H9 (cell line): Measurements from ENCODE around the gene GRM1. TPM values are rescaled to one million over a fixed set of nuclear protein-coding genes. Genes with fewer than 3 reads are reported as not detected.
A peak's percentile ranks its signal among the peaks of the same experiment; 100 is the strongest.

ENCODE experiments used
- DNase-seq: peaks from one replicate; pipeline ENCODE4 v3.0.0-alpha.2; 2017
- H2AFZ ChIP-seq: one replicate; pipeline ENCODE4 v1.6.1; 2013; ENCODE audit warnings: mild to moderate bottlenecking, low read length, control low read depth, moderate library complexity
- H2AK5ac ChIP-seq: 2 replicates; pipeline ENCODE4 v1.6.1; 2013; ENCODE audit warnings: low read length, control low read depth, mixed read lengths; ENCODE audit not compliant: insufficient read length
- H2BK120ac ChIP-seq: one replicate; pipeline ENCODE4 v1.6.1; 2013; ENCODE audit warnings: low read depth, mild to moderate bottlenecking, low read length, control low read depth, inconsistent platforms; ENCODE audit not compliant: poor library complexity, severe bottlenecking
- H2BK12ac ChIP-seq: 2 replicates; pipeline ENCODE4 v1.6.1; 2013; ENCODE audit warnings: low read length, control low read depth, mixed read lengths, low read depth; ENCODE audit not compliant: insufficient read length
- H2BK15ac ChIP-seq: 2 replicates; pipeline ENCODE4 v1.6.1; 2013; ENCODE audit warnings: low read depth, low read length, control low read depth
- H2BK20ac ChIP-seq: one replicate; pipeline ENCODE4 v1.6.1; 2013; ENCODE audit warnings: low read depth, mild to moderate bottlenecking, low read length, control low read depth, inconsistent platforms; ENCODE audit not compliant: poor library complexity, severe bottlenecking
- H2BK5ac ChIP-seq: 2 replicates; pipeline ENCODE4 v1.6.1; 2013; ENCODE audit warnings: low read length, control low read depth, mixed read lengths; ENCODE audit not compliant: insufficient read length
- H3K14ac ChIP-seq: 2 replicates; pipeline ENCODE4 v1.6.1; 2013; ENCODE audit warnings: low read length, control low read depth; ENCODE audit not compliant: insufficient read depth
- H3K18ac ChIP-seq: 2 replicates; pipeline ENCODE4 v1.6.1; 2013; ENCODE audit warnings: low read depth, mild to moderate bottlenecking, mixed read lengths, low read length, control low read depth; ENCODE audit not compliant: insufficient read length
- H3K23ac ChIP-seq: 2 replicates; pipeline ENCODE4 v1.6.1; 2013; ENCODE audit warnings: low read length, control low read depth, mixed read lengths, low read depth; ENCODE audit not compliant: insufficient read length
- H3K23me2 ChIP-seq: 2 replicates; pipeline ENCODE4 v1.6.1; 2013; ENCODE audit warnings: low read depth, mild to moderate bottlenecking, mixed read lengths, low read length, control low read depth; ENCODE audit not compliant: insufficient read length, poor library complexity, severe bottlenecking
- H3K27ac ChIP-seq: 2 replicates; pipeline ENCODE4 v1.5.1; 2013; ENCODE audit warnings: low read length, control low read depth, mixed read lengths, low read depth; ENCODE audit not compliant: insufficient read length
- H3K27me3 ChIP-seq: 2 replicates; pipeline ENCODE4 v1.6.1; 2013; ENCODE audit warnings: low read length, control low read depth, inconsistent platforms; ENCODE audit not compliant: insufficient read depth
- H3K4ac ChIP-seq: 2 replicates; pipeline ENCODE4 v1.6.1; 2013; ENCODE audit warnings: low read depth, mild to moderate bottlenecking, control low read depth, inconsistent platforms, low read length, moderate library complexity
- H3K4me1 ChIP-seq: 2 replicates; pipeline ENCODE4 v1.6.1; 2013; ENCODE audit warnings: low read length, control low read depth, inconsistent platforms; ENCODE audit not compliant: insufficient read depth
- H3K4me2 ChIP-seq: 2 replicates; pipeline ENCODE4 v1.6.1; 2013; ENCODE audit warnings: low read length, control low read depth, mixed read lengths; ENCODE audit not compliant: insufficient read length, insufficient read depth
- H3K56ac ChIP-seq: 2 replicates; pipeline ENCODE4 v1.6.1; 2013; ENCODE audit warnings: low read depth, mild to moderate bottlenecking, mixed read lengths, low read length, control low read depth; ENCODE audit not compliant: insufficient read length
- H3K79me1 ChIP-seq: 2 replicates; pipeline ENCODE4 v1.6.1; 2013; ENCODE audit warnings: low read depth, mild to moderate bottlenecking, moderate library complexity, low read length, control low read depth, inconsistent platforms; ENCODE audit not compliant: insufficient read depth, poor library complexity, severe bottlenecking
- H3K79me2 ChIP-seq: 2 replicates; pipeline ENCODE4 v1.6.1; 2013; ENCODE audit warnings: low read length, control low read depth, inconsistent platforms; ENCODE audit not compliant: insufficient read depth
- H3K9ac ChIP-seq: 2 replicates; pipeline ENCODE4 v1.6.1; 2013; ENCODE audit warnings: low read length, control low read depth, mixed read lengths; ENCODE audit not compliant: insufficient read length; ENCODE audit errors: extremely low read depth
- H3K9me3 ChIP-seq: one replicate; pipeline ENCODE4 v1.6.1; 2013; ENCODE audit warnings: low read depth, low read length, inconsistent platforms; ENCODE audit not compliant: control insufficient read depth
- H3T11ph ChIP-seq: one replicate; pipeline ENCODE4 v1.6.1; 2013; ENCODE audit warnings: mild to moderate bottlenecking, low read length, control low read depth, inconsistent platforms
- H4K20me1 ChIP-seq: one replicate; pipeline ENCODE4 v1.6.1; 2013; ENCODE audit not compliant: control insufficient read depth, insufficient read length, insufficient read depth
- H4K5ac ChIP-seq: 2 replicates; pipeline ENCODE4 v1.6.1; 2013; ENCODE audit warnings: low read depth, mild to moderate bottlenecking, mixed read lengths, low read length, control low read depth; ENCODE audit not compliant: insufficient read length
- H4K8ac ChIP-seq: replicated peaks from 2 replicates; pipeline ENCODE4 v1.6.1; 2013; ENCODE audit warnings: low read length, control low read depth, mixed read lengths, low read depth; ENCODE audit not compliant: insufficient read length
- H4K91ac ChIP-seq: 2 replicates; pipeline ENCODE4 v1.6.1; 2013; ENCODE audit warnings: low read depth, mild to moderate bottlenecking, moderate library complexity, mixed read lengths, low read length, control low read depth; ENCODE audit not compliant: insufficient read length
- H3K27ac Mint-ChIP-seq, 3 experiments: 2 replicates in 2 of 3; 3 replicates in 1 of 3; pipeline ENCODE4 v1.8.0; 2020 to 2021; ENCODE audit warnings: mixed read lengths in 3 of 3, mild to moderate bottlenecking in 1 of 3, moderate library complexity in 1 of 3
- H3K27me3 Mint-ChIP-seq: 2 replicates; pipeline ENCODE4 v1.8.0; 2021; ENCODE audit warnings: low read depth, mild to moderate bottlenecking, moderate library complexity, mixed read lengths
- H3K36me3 Mint-ChIP-seq, 3 experiments: 2 replicates in 2 of 3; 3 replicates in 1 of 3; pipeline ENCODE4 v1.8.0; 2020 to 2021; ENCODE audit warnings: low read depth in 3 of 3, mixed read lengths in 3 of 3; ENCODE audit not compliant: insufficient read depth in 1 of 3
- H3K4me1 Mint-ChIP-seq, 2 experiments: 2 replicates each; pipeline ENCODE4 v1.8.0; 2020; ENCODE audit warnings: mixed read lengths in 2 of 2
- H3K4me3 Mint-ChIP-seq, 2 experiments: 2 replicates in 1 of 2; 3 replicates in 1 of 2; pipeline ENCODE4 v1.8.0; 2020 to 2021; ENCODE audit warnings: mild to moderate bottlenecking in 2 of 2, mixed read lengths in 2 of 2, moderate library complexity in 1 of 2
- H3K9me3 Mint-ChIP-seq, 2 experiments: 2 replicates in 1 of 2; 3 replicates in 1 of 2; pipeline ENCODE4 v1.8.0; 2020; ENCODE audit warnings: mild to moderate bottlenecking in 2 of 2, mixed read lengths in 2 of 2, moderate library complexity in 1 of 2
- WGBS: extraction: QIAGEN DNeasy Blood & Tissue Kit; methylation state at CpG from one replicate; pipeline ENCODE4 v1.1.7; 2013; ENCODE audit warnings: missing lambda C conversion rate, low lambda C conversion rate, mixed read lengths; ENCODE audit not compliant: insufficient read length; ENCODE audit errors: extremely low coverage; 5-methylcytosine and 5-hydroxymethylcytosine counted together
- total RNA-seq: library from RNA; stranded (reverse); gene quantifications from 2 replicates; pipeline ENCODE4 v1.2.1, GENCODE V29; 2021
- TF ChIP-seq, protein P1 (sequence below): fragments of 200-600 bp; sonication (generic); conservative IDR thresholded peaks from 3 replicates; pipeline ENCODE4 v1.8.0; 2021; ENCODE audit warnings: antibody characterized with exemption, mild to moderate bottlenecking

The GRM1 gene
- total RNA-seq, 1 experiment from 2014 or later: 0.39 TPM

DNA sequence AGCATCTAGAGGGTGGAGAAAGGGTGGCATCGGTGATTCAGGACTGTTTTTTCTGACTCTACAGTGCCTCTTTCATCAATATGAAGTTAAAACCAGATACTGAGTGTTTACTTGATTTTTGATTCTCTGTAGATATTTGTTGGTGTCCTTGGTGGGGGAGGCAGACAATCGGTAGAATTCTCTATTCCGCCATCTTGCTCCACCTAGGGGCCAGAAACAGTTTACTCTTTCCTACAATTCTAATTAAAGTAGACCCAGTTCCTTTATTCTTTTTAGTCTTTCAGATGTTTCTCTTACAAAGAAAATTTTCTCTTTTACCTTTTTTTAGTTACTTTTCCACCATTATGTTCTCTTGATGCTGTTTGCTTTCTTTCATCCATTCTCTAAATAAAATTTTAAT, 352.6 kb downstream of the GRM1 start:
- no peaks in the 10 kb centered on the region for H3K9me3 ChIP-seq
- H3K4ac ChIP-seq: no peak overlapping the region
- TF ChIP-seq, protein P1, sequence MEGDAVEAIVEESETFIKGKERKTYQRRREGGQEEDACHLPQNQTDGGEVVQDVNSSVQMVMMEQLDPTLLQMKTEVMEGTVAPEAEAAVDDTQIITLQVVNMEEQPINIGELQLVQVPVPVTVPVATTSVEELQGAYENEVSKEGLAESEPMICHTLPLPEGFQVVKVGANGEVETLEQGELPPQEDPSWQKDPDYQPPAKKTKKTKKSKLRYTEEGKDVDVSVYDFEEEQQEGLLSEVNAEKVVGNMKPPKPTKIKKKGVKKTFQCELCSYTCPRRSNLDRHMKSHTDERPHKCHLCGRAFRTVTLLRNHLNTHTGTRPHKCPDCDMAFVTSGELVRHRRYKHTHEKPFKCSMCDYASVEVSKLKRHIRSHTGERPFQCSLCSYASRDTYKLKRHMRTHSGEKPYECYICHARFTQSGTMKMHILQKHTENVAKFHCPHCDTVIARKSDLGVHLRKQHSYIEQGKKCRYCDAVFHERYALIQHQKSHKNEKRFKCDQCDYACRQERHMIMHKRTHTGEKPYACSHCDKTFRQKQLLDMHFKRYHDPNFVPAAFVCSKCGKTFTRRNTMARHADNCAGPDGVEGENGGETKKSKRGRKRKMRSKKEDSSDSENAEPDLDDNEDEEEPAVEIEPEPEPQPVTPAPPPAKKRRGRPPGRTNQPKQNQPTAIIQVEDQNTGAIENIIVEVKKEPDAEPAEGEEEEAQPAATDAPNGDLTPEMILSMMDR: peak; percentile 63
- no peak overlapping the region for H3K27ac ChIP-seq
- no peak overlapping the region for H3K14ac ChIP-seq
- H3K79me2 ChIP-seq: no peaks in the 10 kb centered on the region
- peaks cover 0 to 4% of the 10 kb centered on the region in 2 experiments for H3K9me3 Mint-ChIP-seq
- H3K79me1 ChIP-seq: no peaks in the 10 kb centered on the region
- no peak overlapping the region for H3K9ac ChIP-seq
- H2BK20ac ChIP-seq: no peak overlapping the region
- H3K4me1 ChIP-seq: no peaks in the 10 kb centered on the region
- H2BK12ac ChIP-seq: no peak overlapping the region
- H3K56ac ChIP-seq: no peak overlapping the region
- no peak overlapping the region for H3K4me2 ChIP-seq
- H3K27me3 ChIP-seq: no peaks in the 10 kb centered on the region
- H3T11ph ChIP-seq: no peak overlapping the region
- no peak overlapping the region for H2AFZ ChIP-seq
- no peak overlapping the region for H4K5ac ChIP-seq
- H4K20me1 ChIP-seq: no peaks in the 10 kb centered on the region
- H3K4me1 Mint-ChIP-seq: no peaks in the 10 kb centered on the region
- H3K4me3 Mint-ChIP-seq: no peak overlapping the region
- H2BK5ac ChIP-seq: no peak overlapping the region
- H3K36me3 Mint-ChIP-seq: peaks cover 0 to 5% (median 4%) of the 10 kb centered on the region in 3 experiments; a peak in 5 of 7 replicates
- no peak overlapping the region for H4K8ac ChIP-seq
- H3K23ac ChIP-seq: no peak overlapping the region
- DNase-seq: no peak
- H3K27ac Mint-ChIP-seq: no peak overlapping the region
- no peak overlapping the region for H2BK120ac ChIP-seq
- H4K91ac ChIP-seq: no peak overlapping the region
- H2AK5ac ChIP-seq: no peak overlapping the region
- no CpG with 5 or more reads among the region's 3 CpGs for WGBS
- H3K23me2 ChIP-seq: no peaks in the 10 kb centered on the region
- H3K18ac ChIP-seq: no peak overlapping the region
- no peaks in the 10 kb centered on the region for H3K27me3 Mint-ChIP-seq
- H2BK15ac ChIP-seq: no peak overlapping the region
